K562 (cell line): ENCODE data around the gene TBXA2R.

ENCODE experiments used
- BHLHE40 ChIP-seq: IDR thresholded peaks from 2 replicates; pipeline ENCODE4 v1.6.1; 2011; ENCODE audit warnings: low read length, improper control_type of control experiment
- EZH2 ChIP-seq: IDR thresholded peaks from 2 replicates; pipeline ENCODE4 v1.6.1; 2012; ENCODE audit warnings: low read depth, mild to moderate bottlenecking, inconsistent platforms, low read length, borderline replicate concordance
- FOS ChIP-seq: IDR thresholded peaks from 3 replicates; pipeline ENCODE4 v1.6.1; 2011; ENCODE audit not compliant: insufficient read length; ENCODE audit errors: extremely low read depth
- NFATC3 ChIP-seq: fragments of 450-650 bp; IDR thresholded peaks from 2 replicates; pipeline ENCODE4 v1.6.1; 2017; ENCODE audit warnings: mild to moderate bottlenecking
- POLR2AphosphoS5 ChIP-seq: IDR thresholded peaks from 2 replicates; pipeline ENCODE4 v1.6.1; 2011; ENCODE audit warnings: mild to moderate bottlenecking, low read depth, low read length, moderate library complexity; ENCODE audit not compliant: control insufficient read depth, insufficient read depth
- RBFOX2 ChIP-seq: fragments of 200-400 bp; formaldehyde crosslinking; IDR thresholded peaks from 2 replicates; pipeline ENCODE4 v1.6.1; 2017; ENCODE audit warnings: low read depth, mild to moderate bottlenecking, low read length, moderate library complexity
- SRF ChIP-seq, 2 experiments: fragments of 250-450, 450-650 bp in 1 of 2; sonication (Bioruptor Pico) in 1 of 2; sonication (generic) in 1 of 2; formaldehyde crosslinking; IDR thresholded peaks; 2 replicates each; pipeline versions ENCODE4 v1.5.0 to v1.5.1; 2020 to 2022; ENCODE audit warnings: mild to moderate bottlenecking in 1 of 2, missing genetic modification reagents in 1 of 2
- STAG1 ChIP-seq: sonication (generic); formaldehyde crosslinking; IDR thresholded peaks from 2 replicates; pipeline ENCODE4 v1.5.0; 2020; ENCODE audit warnings: missing genetic modification reagents, borderline replicate concordance
- ZFPM2 ChIP-seq: fragments of 250-450 bp; sonication (Bioruptor Pico); IDR thresholded peaks from 2 replicates; pipeline ENCODE4 v1.5.1; 2022; ENCODE audit warnings: mild to moderate bottlenecking
- TF ChIP-seq, protein P1 (sequence below): fragments of 250-450 bp; sonication (Bioruptor Pico); IDR thresholded peaks from 2 replicates; pipeline ENCODE4 v1.8.0; 2022; ENCODE audit warnings: inconsistent platforms, mild to moderate bottlenecking, moderate library complexity, borderline replicate concordance
- TF ChIP-seq, protein P2 (sequence below), 3 experiments: IDR thresholded peaks in 2 of 3; conservative IDR thresholded peaks in 1 of 3; 2 replicates each; pipeline ENCODE4 v1.5.1; 2011 to 2012; ENCODE audit warnings: low read length in 3 of 3, mild to moderate bottlenecking in 3 of 3, control low read depth in 2 of 3, improper control_type of control experiment in 1 of 3, inconsistent platforms in 1 of 3, low read depth in 1 of 3, mixed read lengths in 1 of 3, moderate library complexity in 1 of 3; ENCODE audit not compliant: insufficient read depth in 2 of 3
- TF ChIP-seq, protein P3 (sequence below): sonication (generic); formaldehyde crosslinking; IDR thresholded peaks from 2 replicates; pipeline ENCODE4 v1.8.1; 2022; ENCODE audit warnings: missing genetic modification reagents

DNA sequence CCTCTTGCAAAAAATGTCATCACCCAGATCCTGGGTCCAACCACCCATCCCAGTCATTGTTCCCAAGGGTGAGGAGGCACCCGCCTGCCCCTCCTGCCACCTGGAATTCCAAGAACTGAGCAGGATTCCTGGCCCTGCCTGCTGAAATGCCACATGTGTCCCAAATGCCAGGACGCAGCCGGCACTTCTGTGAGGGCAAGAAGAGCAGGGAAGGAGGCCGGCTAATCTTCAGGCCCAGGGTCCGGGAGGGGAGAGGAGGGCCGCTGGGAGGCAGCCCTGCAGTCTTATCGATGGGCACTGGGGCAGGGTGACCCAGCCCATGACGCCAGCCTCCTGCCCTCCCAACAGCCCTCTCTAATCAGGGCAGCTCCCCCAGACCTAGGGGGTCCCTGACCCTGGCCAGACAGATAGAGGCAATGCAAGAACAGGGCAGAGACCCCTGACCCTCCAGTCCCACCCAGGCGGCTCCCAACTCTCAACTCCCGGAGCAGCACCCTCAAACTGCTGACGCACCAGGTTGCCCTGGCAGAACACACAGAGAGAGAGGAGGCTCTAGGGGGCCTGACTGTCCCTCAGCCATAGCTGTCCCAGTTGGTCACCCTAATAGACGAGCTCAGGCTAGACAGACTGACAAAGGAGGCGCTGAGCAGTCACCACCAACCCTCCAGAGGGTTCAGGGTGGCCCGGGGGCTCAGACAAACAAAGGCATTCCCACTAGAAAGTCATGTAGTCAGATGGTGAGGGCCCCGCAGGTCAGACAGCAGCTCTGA, 50.8 kb downstream of the TBXA2R start:
- TF ChIP-seq, protein P1, sequence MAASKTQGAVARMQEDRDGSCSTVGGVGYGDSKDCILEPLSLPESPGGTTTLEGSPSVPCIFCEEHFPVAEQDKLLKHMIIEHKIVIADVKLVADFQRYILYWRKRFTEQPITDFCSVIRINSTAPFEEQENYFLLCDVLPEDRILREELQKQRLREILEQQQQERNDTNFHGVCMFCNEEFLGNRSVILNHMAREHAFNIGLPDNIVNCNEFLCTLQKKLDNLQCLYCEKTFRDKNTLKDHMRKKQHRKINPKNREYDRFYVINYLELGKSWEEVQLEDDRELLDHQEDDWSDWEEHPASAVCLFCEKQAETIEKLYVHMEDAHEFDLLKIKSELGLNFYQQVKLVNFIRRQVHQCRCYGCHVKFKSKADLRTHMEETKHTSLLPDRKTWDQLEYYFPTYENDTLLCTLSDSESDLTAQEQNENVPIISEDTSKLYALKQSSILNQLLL (CRISPR knock-in tag): no peak
- TF ChIP-seq SRF (CRISPR knock-in tag; IDR thresholded peaks at IDR 0.05): no peak
- TF ChIP-seq RBFOX2: 0 out of 2 replicates have a peak, but pooled peaks have one; percentile 13
- TF ChIP-seq ZFPM2 (CRISPR knock-in tag): no peak
- TF ChIP-seq, protein P2, sequence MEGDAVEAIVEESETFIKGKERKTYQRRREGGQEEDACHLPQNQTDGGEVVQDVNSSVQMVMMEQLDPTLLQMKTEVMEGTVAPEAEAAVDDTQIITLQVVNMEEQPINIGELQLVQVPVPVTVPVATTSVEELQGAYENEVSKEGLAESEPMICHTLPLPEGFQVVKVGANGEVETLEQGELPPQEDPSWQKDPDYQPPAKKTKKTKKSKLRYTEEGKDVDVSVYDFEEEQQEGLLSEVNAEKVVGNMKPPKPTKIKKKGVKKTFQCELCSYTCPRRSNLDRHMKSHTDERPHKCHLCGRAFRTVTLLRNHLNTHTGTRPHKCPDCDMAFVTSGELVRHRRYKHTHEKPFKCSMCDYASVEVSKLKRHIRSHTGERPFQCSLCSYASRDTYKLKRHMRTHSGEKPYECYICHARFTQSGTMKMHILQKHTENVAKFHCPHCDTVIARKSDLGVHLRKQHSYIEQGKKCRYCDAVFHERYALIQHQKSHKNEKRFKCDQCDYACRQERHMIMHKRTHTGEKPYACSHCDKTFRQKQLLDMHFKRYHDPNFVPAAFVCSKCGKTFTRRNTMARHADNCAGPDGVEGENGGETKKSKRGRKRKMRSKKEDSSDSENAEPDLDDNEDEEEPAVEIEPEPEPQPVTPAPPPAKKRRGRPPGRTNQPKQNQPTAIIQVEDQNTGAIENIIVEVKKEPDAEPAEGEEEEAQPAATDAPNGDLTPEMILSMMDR (IDR thresholded peaks at IDR 0.05 in 2 of 3, conservative IDR thresholded peaks at IDR 0.05 in 1 of 3; ENCODE audit: insufficient read depth in 2 of 3, low read depth in 1 of 3, low read length in 3 of 3): no peak
- TF ChIP-seq, protein P3, sequence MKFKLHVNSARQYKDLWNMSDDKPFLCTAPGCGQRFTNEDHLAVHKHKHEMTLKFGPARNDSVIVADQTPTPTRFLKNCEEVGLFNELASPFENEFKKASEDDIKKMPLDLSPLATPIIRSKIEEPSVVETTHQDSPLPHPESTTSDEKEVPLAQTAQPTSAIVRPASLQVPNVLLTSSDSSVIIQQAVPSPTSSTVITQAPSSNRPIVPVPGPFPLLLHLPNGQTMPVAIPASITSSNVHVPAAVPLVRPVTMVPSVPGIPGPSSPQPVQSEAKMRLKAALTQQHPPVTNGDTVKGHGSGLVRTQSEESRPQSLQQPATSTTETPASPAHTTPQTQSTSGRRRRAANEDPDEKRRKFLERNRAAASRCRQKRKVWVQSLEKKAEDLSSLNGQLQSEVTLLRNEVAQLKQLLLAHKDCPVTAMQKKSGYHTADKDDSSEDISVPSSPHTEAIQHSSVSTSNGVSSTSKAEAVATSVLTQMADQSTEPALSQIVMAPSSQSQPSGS: no peak
- no peak for TF ChIP-seq NFATC3
- no peak for TF ChIP-seq POLR2AphosphoS5
- TF ChIP-seq EZH2: no peak
- no peak for TF ChIP-seq BHLHE40
- TF ChIP-seq STAG1 (CRISPR knock-in tag): no peak
- TF ChIP-seq FOS: no peak
